Raji (cell line): ENCODE measurements around the gene CKS1B.

Source experiments
- POLR2A ChIP-seq: IDR thresholded peaks from 2 replicates; pipeline ENCODE4 v1.6.1; 2011; ENCODE audit warnings: low read depth, low read length, control low read depth; ENCODE audit not compliant: insufficient read depth

The CKS1B gene

GRCh38 chr1:154957091-154957657 is 17.3 kb upstream of the CKS1B start:
- no peak for TF ChIP-seq POLR2A

GRCh38 chr1:154958036-154958435 is 16.4 kb upstream of the CKS1B start:
- TF ChIP-seq POLR2A = no peak

GRCh38 chr1:154958681-154959425 is 15.6 kb upstream of the CKS1B start:
- TF ChIP-seq POLR2A = no peak

- no peak for TF ChIP-seq POLR2A
These were observed 15.1 kb upstream of the CKS1B start for GRCh38 chr1:154959426-154959780.

GRCh38 chr1:154960446-154961136 is 13.9 kb upstream of the CKS1B start:
- TF ChIP-seq POLR2A = no peak

GRCh38 chr1:154961207-154962155 is 13.0 kb upstream of the CKS1B start, which contains the start of gene PYGO2:
Gene PYGO2, minus strand, starts transcription at chr1:154961782. Its CDS starts 206 bp downstream, at chr1:154961576.
- peak; percentile 90 for TF ChIP-seq POLR2A

- no peak for TF ChIP-seq POLR2A
These were observed 12.2 kb upstream of the CKS1B start for GRCh38 chr1:154962156-154962749.

- no peak for TF ChIP-seq POLR2A
These were observed 11.6 kb upstream of the CKS1B start for GRCh38 chr1:154962795-154963330.

- TF ChIP-seq POLR2A = no peak
These were observed 10.8 kb upstream of the CKS1B start for GRCh38 chr1:154963643-154964042.

- TF ChIP-seq POLR2A = no peak
These were observed 10.1 kb upstream of the CKS1B start for GRCh38 chr1:154964359-154964758.

- no peak for TF ChIP-seq POLR2A
These were observed 8.4 kb upstream of the CKS1B start for GRCh38 chr1:154966111-154966510.

- no peak for TF ChIP-seq POLR2A
These were observed 7.0 kb upstream of the CKS1B start for GRCh38 chr1:154967331-154967950.

GRCh38 chr1:154968731-154969130 is 5.8 kb upstream of the CKS1B start:
- no peak for TF ChIP-seq POLR2A

- TF ChIP-seq POLR2A = no peak
These were observed 5.2 kb upstream of the CKS1B start for GRCh38 chr1:154969246-154969645.
